Endothelial cell of umbilical vein (primary cell): ENCODE data around the gene PUS7L. TPM values are rescaled to one million over a fixed set of nuclear protein-coding genes. Genes with fewer than 3 reads are reported as not detected.

Source experiments
- BruUV-seq: library from RNA; stranded (reverse); fragments of 400-500 nt; replicated peaks from 2 replicates; lab custom pipeline; 2021; lab: Mats Ljungman, UMichigan
- CTCF ChIA-PET: fragments of 300-600, 350-600 bp; sonication (Branson Sonifier 250); formaldehyde crosslinking; loops from one replicate; lab custom pipeline; 2021; ENCODE audit warnings: antibody characterized with exemption, inconsistent platforms; lab: Charles Lee
- POLR2A ChIA-PET: fragments of 300-600, 350-600 bp; sonication (Branson Sonifier 250); formaldehyde crosslinking; loops from one replicate; lab custom pipeline; 2021; ENCODE audit warnings: antibody characterized with exemption, inconsistent platforms; lab: Charles Lee
- DNase-seq: peaks from one replicate; pipeline ENCODE4 v3.0.0-alpha.2; 2011; ENCODE audit warnings: low read depth, low spot score
- FAIRE-seq: peaks from 2 replicates; lab custom pipeline; 2011; peaks lifted over from hg19 to GRCh38; lab: Jason Lieb, UNC
- H2AFZ ChIP-seq: 2 replicates; pipeline ENCODE4 v1.6.0; 2012; ENCODE audit warnings: low read depth, low read length, control low read depth, inconsistent platforms
- H3K27ac ChIP-seq: 2 replicates; pipeline ENCODE4 v1.5.1; 2011; ENCODE audit warnings: low read depth, mild to moderate bottlenecking, control low read depth, low read length, moderate library complexity; ENCODE audit not compliant: insufficient read depth
- H3K27me3 ChIP-seq, 2 experiments: 2 replicates each; pipeline versions ENCODE4 v1.6.0 to v1.6.1; 2011; ENCODE audit warnings: low read length in 2 of 2, mixed read lengths in 1 of 2; ENCODE audit not compliant: control insufficient read depth in 2 of 2, insufficient read depth in 2 of 2
- H3K36me3 ChIP-seq, 2 experiments: 2 replicates in 1 of 2; 3 replicates in 1 of 2; pipeline ENCODE4 v1.5.1; 2011; ENCODE audit warnings: low read length in 2 of 2, mild to moderate bottlenecking in 1 of 2, moderate library complexity in 1 of 2; ENCODE audit not compliant: control insufficient read depth in 2 of 2, insufficient read depth in 2 of 2; ENCODE audit errors: extremely low read depth in 1 of 2
- H3K4me1 ChIP-seq: 3 replicates; pipeline ENCODE4 v1.5.1; 2011; ENCODE audit warnings: mild to moderate bottlenecking, low read length; ENCODE audit not compliant: control insufficient read depth, insufficient read depth; ENCODE audit errors: extremely low read depth
- H3K4me2 ChIP-seq: 2 replicates; pipeline ENCODE4 v1.6.1; 2011; ENCODE audit warnings: low read length, control low read depth, mixed read lengths; ENCODE audit not compliant: insufficient read depth
- H3K4me3 ChIP-seq, 3 experiments: fragments of 200-600 bp in 1 of 3; sonication (generic), shearing (Covaris generic) in 1 of 3; replicated peaks in 1 of 3; 2 replicates each; pipeline ENCODE4 v1.5.1; 2011 to 2016; ENCODE audit warnings: control low read depth in 3 of 3, low read length in 3 of 3, mild to moderate bottlenecking in 2 of 3, inconsistent platforms in 1 of 3, low read depth in 1 of 3, moderate library complexity in 1 of 3; ENCODE audit not compliant: insufficient read depth in 1 of 3
- H3K79me2 ChIP-seq: 2 replicates; pipeline ENCODE4 v1.6.0; 2012; ENCODE audit warnings: low read length, inconsistent platforms; ENCODE audit not compliant: control insufficient read depth, insufficient read depth
- H3K9ac ChIP-seq: replicated peaks from 2 replicates; pipeline ENCODE3; 2011; ENCODE audit warnings: low read length, control low read depth; ENCODE audit not compliant: insufficient read depth; ENCODE audit errors: extremely low read depth
- H3K9me1 ChIP-seq: replicated peaks from 3 replicates; pipeline ENCODE4 v1.6.0; 2011; ENCODE audit warnings: mild to moderate bottlenecking, low read length; ENCODE audit not compliant: control insufficient read depth, insufficient read depth; ENCODE audit errors: extremely low read depth
- H3K9me3 ChIP-seq: replicated peaks from 2 replicates; pipeline ENCODE4 v1.5.1; 2012; ENCODE audit warnings: low read length, inconsistent platforms; ENCODE audit not compliant: control insufficient read depth, insufficient read depth
- H4K20me1 ChIP-seq: replicated peaks from 2 replicates; pipeline ENCODE3; 2011; ENCODE audit warnings: mild to moderate bottlenecking, low read length; ENCODE audit not compliant: control insufficient read depth, insufficient read depth; ENCODE audit errors: extremely low read depth
- EZH2 ChIP-seq: IDR thresholded peaks from 2 replicates; pipeline ENCODE4 v1.6.1; 2012; ENCODE audit warnings: borderline replicate concordance, low read depth, mild to moderate bottlenecking, moderate library complexity, low read length, inconsistent platforms; ENCODE audit not compliant: severe bottlenecking
- FOS ChIP-seq: IDR thresholded peaks from 2 replicates; pipeline ENCODE4 v1.6.1; 2011; ENCODE audit warnings: mild to moderate bottlenecking, low read length, moderate library complexity, borderline replicate concordance; ENCODE audit not compliant: insufficient read depth
- GATA2 ChIP-seq: IDR thresholded peaks from 2 replicates; pipeline ENCODE4 v1.7.0; 2011; ENCODE audit warnings: low read depth, mild to moderate bottlenecking, moderate library complexity, mixed read lengths, low read length; ENCODE audit not compliant: insufficient read length, insufficient read depth
- JUN ChIP-seq: IDR thresholded peaks from 2 replicates; pipeline ENCODE4 v1.6.1; 2011; ENCODE audit warnings: borderline replicate concordance, low read depth; ENCODE audit not compliant: insufficient read length, insufficient read depth
- MYC ChIP-seq: IDR thresholded peaks from one replicate; pipeline ENCODE4 v1.6.1; 2011; ENCODE audit warnings: mild to moderate bottlenecking, low read depth, low read length
- POLR2A ChIP-seq: IDR thresholded peaks from 2 replicates; pipeline ENCODE4 v1.6.1; 2012; ENCODE audit warnings: low read depth, mild to moderate bottlenecking, control low read depth, low read length
- POLR2AphosphoS5 ChIP-seq: IDR thresholded peaks from 2 replicates; pipeline ENCODE4 v1.6.1; 2012; ENCODE audit warnings: low read depth, mild to moderate bottlenecking, control low read depth, low read length, moderate library complexity; ENCODE audit not compliant: insufficient read depth
- dilution Hi-C: fragments of 300-500 bp; cut with MboI; formaldehyde crosslinking; loops from one replicate; pipeline ENCODE4 v1.15.0; 2019; ENCODE audit warnings: low sequenced_read_pairs; ENCODE audit not compliant: extremely low pct_ligation_motif_present
- intact Hi-C: fragments of 100-400 bp; cut with micrococcal nuclease; formaldehyde crosslinking; loops from one replicate; pipeline ENCODE4 v1.10.0; 2022
- polyA plus RNA-seq, 4 experiments: library from polyadenylated mRNA; depleted of rRNA in 3 of 4; stranded (reverse) in 3 of 4; unstranded in 1 of 4; fragments of >200 nt; gene quantifications; 2 replicates each; pipeline versions ENCODE4 v1.2.1 to v1.2.3, GENCODE V29; 2011 to 2012; ENCODE audit warnings: missing spikeins in 1 of 4
- total RNA-seq: library from RNA; stranded (reverse); gene quantifications from 2 replicates; pipeline ENCODE4 v1.2.3, GENCODE V29; 2021
- TF ChIP-seq, protein P1 (sequence below), 2 donors: IDR thresholded peaks; 1 replicate in 1 of 2; 2 replicates in 1 of 2; pipeline ENCODE4 v1.5.1; 2011; ENCODE audit warnings: low read length in 2 of 2, mild to moderate bottlenecking in 2 of 2, moderate library complexity in 2 of 2, control low read depth in 1 of 2, inconsistent platforms in 1 of 2, low read depth in 1 of 2; ENCODE audit not compliant: insufficient read depth in 1 of 2; ENCODE audit errors: extremely low read depth in 1 of 2
- TF ChIP-seq, protein P2 (sequence below): IDR thresholded peaks from 2 replicates; pipeline ENCODE4 v1.6.1; 2011; ENCODE audit not compliant: insufficient read depth, insufficient read length

The PUS7L gene
- total and polyA plus RNA-seq, 2 donors (not counting 3 experiments of a cell fraction or from before 2014, with no cell fraction given), result 1.8 to 13.1 TPM

DNA sequence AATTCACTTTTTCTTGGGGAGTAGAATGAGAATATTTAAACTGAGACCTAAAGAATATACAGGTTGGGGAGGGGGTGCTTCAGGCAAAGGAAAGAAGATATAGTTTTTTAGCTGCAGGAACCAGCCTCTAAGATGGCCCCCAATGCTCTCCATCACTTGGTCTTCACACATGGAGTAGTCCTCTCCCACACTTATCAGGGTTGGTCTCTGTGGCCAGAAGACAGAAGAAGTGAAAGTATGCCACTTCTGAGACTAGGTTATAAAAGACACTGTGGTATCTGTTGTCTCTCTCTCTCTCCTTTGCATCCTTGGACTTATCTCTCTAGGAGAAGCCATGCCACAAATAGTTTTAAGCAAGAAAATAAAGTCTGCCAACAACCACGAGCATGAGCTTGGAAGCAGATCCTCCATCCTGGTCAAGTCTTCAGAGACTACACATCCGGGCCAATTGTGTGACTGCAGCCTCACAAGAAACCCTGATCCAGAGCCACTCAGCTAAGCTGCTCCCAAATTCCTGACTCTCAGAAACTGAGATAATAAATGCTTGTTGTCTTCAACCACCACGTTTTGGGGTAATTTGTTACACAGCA lies 18.0 kb downstream of the PUS7L start:
- dilution Hi-C loops (no loop called here), intact Hi-C loops (no loop called here)
- Histone ChIP-seq H3K4me3 (no peak overlapping the region), H3K9me3 (no peaks in the 10 kb centered on the region), H3K4me2 (no peak overlapping the region), H3K36me3 (peaks cover 0 to 2% of the 10 kb centered on the region in 2 experiments), H3K79me2 (no peaks in the 10 kb centered on the region), H3K27me3 (no peaks in the 10 kb centered on the region), H3K9ac (no peak overlapping the region), H3K9me1 (no peaks in the 10 kb centered on the region), H4K20me1 (no peaks in the 10 kb centered on the region), H3K4me1 (no peaks in the 10 kb centered on the region), H3K27ac (no peak overlapping the region), H2AFZ (no peak overlapping the region)
- ChIA-PET CTCF (no interaction called here), POLR2A (no interaction called here)
- TF ChIP-seq, protein P1, sequence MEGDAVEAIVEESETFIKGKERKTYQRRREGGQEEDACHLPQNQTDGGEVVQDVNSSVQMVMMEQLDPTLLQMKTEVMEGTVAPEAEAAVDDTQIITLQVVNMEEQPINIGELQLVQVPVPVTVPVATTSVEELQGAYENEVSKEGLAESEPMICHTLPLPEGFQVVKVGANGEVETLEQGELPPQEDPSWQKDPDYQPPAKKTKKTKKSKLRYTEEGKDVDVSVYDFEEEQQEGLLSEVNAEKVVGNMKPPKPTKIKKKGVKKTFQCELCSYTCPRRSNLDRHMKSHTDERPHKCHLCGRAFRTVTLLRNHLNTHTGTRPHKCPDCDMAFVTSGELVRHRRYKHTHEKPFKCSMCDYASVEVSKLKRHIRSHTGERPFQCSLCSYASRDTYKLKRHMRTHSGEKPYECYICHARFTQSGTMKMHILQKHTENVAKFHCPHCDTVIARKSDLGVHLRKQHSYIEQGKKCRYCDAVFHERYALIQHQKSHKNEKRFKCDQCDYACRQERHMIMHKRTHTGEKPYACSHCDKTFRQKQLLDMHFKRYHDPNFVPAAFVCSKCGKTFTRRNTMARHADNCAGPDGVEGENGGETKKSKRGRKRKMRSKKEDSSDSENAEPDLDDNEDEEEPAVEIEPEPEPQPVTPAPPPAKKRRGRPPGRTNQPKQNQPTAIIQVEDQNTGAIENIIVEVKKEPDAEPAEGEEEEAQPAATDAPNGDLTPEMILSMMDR (IDR thresholded peaks at IDR 0.05; ENCODE audit: extremely low read depth in 1 of 2, insufficient read depth in 1 of 2, low read depth in 1 of 2, low read length in 2 of 2), result no peak
- no peak for TF ChIP-seq EZH2
- TF ChIP-seq, protein P2, sequence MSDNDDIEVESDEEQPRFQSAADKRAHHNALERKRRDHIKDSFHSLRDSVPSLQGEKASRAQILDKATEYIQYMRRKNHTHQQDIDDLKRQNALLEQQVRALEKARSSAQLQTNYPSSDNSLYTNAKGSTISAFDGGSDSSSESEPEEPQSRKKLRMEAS, result no peak
- TF ChIP-seq JUN, result no peak
- TF ChIP-seq POLR2A, result no peak
- TF ChIP-seq MYC, result no peak
- TF ChIP-seq FOS, result no peak
- no peak for TF ChIP-seq POLR2AphosphoS5
- no peak for TF ChIP-seq GATA2
- FAIRE-seq (no peak), DNase-seq (no peak)
- no TSS peak for BruUV-seq
